VCaP (cell line): ENCODE data around the gene BDH1.

Experiments used
- H3K27ac ChIP-seq: fragments of 450-650 bp; 2 replicates; pipeline ENCODE4 v1.5.1; 2017
- TF ChIP-seq, protein P1 (sequence below): fragments of 450-650 bp; conservative IDR thresholded peaks from 2 replicates; pipeline ENCODE4 v1.5.1; 2017; ENCODE audit warnings: mild to moderate bottlenecking, moderate library complexity

BDH1 gene

DNA sequence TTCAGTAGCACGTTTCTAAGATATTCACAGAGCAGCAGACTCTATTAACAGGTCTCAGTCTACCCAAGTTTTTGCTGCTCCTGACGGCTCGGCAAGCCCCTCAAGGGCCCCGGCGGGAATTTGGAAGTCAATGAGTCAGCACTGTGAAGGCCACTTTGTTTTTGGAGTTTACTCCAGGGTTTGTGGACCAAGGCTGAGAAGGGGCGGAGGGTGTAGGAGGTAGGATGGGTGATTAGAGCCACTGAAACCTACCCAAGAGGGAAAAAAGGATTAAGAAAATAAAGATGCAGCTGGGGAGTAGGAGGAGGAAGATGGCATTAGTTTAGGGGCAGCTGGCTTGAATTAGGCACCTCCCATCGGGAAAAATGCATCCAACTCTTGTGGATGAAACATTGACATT, 87.6 kb downstream of the BDH1 start:
- TF ChIP-seq, protein P1, sequence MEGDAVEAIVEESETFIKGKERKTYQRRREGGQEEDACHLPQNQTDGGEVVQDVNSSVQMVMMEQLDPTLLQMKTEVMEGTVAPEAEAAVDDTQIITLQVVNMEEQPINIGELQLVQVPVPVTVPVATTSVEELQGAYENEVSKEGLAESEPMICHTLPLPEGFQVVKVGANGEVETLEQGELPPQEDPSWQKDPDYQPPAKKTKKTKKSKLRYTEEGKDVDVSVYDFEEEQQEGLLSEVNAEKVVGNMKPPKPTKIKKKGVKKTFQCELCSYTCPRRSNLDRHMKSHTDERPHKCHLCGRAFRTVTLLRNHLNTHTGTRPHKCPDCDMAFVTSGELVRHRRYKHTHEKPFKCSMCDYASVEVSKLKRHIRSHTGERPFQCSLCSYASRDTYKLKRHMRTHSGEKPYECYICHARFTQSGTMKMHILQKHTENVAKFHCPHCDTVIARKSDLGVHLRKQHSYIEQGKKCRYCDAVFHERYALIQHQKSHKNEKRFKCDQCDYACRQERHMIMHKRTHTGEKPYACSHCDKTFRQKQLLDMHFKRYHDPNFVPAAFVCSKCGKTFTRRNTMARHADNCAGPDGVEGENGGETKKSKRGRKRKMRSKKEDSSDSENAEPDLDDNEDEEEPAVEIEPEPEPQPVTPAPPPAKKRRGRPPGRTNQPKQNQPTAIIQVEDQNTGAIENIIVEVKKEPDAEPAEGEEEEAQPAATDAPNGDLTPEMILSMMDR: no peak
- no peak overlapping the region for H3K27ac ChIP-seq

DNA sequence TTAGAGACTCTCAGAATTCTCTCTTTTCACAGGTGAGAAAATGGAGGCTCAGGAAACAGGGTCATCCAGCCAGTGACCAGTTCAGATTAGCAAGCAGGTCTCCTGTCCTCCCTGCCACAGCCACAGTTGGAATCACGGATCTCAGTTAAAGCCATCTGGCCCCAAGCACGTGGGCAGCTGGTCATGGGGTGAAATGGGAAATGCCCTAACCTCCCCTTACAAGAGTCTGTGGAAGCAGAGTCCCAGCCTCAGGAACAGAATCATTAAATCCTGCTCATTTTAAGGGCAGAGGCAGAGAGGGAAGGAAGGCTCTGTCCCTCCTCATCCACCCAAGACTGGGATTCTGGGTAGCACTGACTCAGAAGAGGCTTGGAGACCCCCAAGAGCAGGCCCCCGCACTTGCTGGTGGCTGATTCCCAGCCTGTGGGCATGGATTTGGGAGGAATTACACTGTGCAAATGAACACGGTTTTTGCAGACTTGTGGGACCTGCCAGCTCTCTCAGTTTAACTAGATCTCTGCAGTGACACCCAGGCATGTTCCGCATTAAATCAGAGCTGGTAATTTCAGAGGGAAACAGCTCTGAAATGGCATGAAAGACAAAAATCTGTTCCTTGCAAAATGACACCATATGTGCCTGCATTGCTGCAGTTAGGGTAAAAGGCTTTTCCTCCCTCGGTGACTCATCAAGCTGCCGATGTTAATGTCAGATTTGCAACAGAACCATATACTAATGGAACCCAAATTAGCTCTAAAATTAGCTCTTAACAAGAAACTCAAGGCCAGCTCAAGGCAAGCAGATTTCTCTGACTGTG, 89.0 kb downstream of the BDH1 start:
- H3K27ac ChIP-seq: no peak overlapping the region
- TF ChIP-seq, protein P1: no peak

DNA sequence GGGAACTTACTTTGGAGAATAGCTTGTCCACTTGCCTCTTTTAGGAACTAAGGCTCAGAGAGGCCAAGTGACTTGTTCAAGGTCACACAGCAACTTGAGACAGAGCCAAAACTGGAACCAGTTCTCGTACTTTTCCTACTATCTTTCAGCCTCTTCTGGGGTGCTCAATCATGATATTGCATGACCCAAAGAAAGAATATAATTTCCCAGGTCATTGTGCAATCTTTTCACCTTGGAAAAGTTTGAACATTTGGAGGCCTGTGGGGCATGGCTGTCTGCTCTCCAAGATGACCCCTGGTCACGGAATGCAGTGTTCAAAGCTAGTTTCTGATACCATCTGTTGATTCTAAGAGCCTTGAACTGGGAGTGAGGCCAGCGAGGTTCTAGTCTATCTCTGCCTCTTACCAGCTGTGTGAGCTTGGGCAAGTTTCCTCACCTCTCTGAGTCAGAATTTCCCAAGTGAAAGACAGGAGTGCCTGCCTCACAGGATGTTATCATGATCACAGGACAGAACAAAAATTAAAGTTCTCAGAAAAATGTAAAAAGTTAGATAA, 89.7 kb downstream of the BDH1 start:
- H3K27ac ChIP-seq: no peak overlapping the region
- TF ChIP-seq, protein P1: no peak

DNA sequence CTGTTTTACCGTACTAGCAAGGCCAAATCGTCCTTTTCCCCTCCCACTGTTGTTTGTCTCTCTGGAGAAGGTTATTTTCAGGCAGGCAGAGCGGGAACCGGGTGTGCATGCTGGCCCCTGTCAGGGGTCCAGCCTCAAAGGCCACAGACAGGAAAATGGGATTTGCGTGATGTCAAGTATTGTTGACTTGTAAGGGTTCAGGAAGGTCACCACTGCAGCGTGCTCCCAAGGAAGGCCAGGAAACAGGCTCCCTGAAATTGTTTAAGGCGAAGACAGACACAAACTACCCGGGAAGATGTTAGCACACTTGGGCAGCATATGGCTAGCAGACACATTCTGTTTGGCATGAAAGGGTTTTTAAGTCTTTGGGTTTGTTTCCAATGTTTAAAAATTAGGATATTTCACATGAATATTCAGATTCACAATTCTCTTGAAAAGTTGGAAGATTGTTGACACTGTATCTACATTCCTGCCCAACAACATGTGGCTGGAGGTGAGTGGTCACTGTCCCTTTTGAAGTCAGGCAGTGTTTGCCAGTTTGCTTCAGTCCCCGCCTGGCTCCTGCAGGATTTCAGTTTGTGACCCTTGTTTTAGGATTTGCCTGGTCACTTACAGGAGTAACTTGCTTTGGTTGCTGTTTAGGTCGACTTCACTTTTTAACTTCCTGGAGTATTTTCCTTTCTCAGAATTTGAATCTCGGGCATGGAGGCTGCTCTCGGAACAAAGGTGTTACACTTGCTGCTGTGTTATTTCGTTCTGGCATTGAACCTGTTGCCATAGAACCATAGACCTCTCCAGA, 90.4 kb downstream of the BDH1 start:
- TF ChIP-seq, protein P1: no peak
- H3K27ac ChIP-seq: no peak overlapping the region

DNA sequence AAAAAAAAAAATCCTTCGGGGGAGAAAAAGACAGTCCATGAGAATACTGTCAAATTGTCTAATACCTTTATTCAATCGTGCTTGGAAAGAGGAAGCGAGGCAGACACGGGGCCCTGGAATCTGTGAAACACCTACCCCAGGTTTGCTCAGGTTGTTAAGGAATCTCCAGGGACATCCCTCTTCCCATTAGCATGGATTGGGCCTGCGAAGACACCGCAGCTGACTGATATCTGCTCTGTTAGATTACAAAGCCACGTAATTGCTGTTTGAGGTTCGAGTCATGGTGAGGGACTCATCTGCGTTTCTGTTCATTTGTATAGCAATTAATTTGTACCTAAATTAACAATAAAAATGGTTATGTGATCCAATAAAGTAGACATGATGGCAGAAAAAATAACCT, 91.0 kb downstream of the BDH1 start:
- H3K27ac ChIP-seq: no peak overlapping the region
- TF ChIP-seq, protein P1: no peak

DNA sequence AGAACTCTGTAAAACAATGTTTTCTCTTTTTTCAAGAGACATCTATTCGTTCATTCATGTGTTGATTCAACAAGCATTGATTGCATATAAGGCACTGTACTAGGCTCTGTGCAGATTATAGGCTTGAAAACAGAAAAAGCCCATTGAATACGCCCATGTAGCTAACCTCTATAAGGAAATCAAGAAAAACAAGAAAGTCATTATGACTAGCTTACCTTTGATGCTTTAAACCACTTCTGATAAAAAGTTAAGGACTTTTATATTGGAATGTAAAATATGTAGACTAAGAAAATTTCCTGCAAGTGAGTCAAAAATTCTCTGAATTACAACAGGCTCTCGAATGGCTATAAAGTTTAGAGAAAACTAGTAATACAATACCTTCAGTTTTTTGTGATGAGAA, 92.5 kb downstream of the BDH1 start:
- no peak overlapping the region for H3K27ac ChIP-seq
- TF ChIP-seq, protein P1: no peak

DNA sequence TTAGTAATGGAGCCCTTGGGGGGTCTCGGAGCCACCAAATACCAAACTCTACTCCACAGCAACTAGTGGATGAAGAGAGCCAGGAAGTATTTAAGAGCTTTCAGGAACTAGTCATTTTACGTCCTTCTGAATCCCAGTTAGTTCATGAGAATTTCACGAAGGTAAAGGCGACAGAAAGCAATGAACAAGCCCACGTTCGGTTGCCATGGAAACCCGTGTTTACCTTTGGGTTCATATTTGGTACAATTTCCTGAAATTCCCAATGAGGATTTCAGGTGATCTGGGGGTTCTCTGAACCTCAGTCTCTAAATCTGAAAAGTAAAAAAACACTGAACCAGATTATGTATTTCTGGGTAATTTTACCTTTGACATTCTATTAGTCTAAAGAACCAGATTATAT, 93.0 kb downstream of the BDH1 start:
- TF ChIP-seq, protein P1: no peak

More for the DNA sequence above, 93.0 kb downstream of the BDH1 start:
- no peak overlapping the region for H3K27ac ChIP-seq
